Measurements from ENCODE around the gene SOHLH1. TPM values are rescaled to one million over a fixed set of nuclear protein-coding genes. Genes with fewer than 3 reads are reported as not detected.

Gene SOHLH1
- polyA plus RNA-seq, 1 of the 3 experiments (the other 2 are of a cell fraction), result not detected

- WGBS (ENCODE audit: low lambda C conversion rate), result 44% methylated on average over 3 of the region's 11 CpGs
Observed at GRCh38 chr9:135693771-135694170, 5.5 kb downstream of the SOHLH1 start.

GRCh38 chr9:135693265-135693664, 6.0 kb downstream of the SOHLH1 start:
- no peaks in the 10 kb centered on the region for H3K27me3 ChIP-seq (ENCODE audit: insufficient read depth)
- no peaks in the 10 kb centered on the region for H3K79me2 ChIP-seq (ENCODE audit: insufficient read depth)
- H3K9me2 ChIP-seq, result no peaks in the 10 kb centered on the region
- H3K36me3 ChIP-seq (replicated peaks in 1 of 2; ENCODE audit: control insufficient read depth in 1 of 2, insufficient read depth in 2 of 2, low read length in 1 of 2), result no peaks in the 10 kb centered on the region
- H3F3A ChIP-seq (replicated peaks; ENCODE audit: insufficient read depth), result no peaks in the 10 kb centered on the region
- DNase-seq, result no peak
- no peaks in the 10 kb centered on the region for H4K20me1 ChIP-seq (ENCODE audit: insufficient read depth)
- TF ChIP-seq RAD21 (IDR thresholded peaks at IDR 0.05; ENCODE audit: low read length), result no peak
- no peak for TF ChIP-seq SMC3 (IDR thresholded peaks at IDR 0.05; ENCODE audit: low read depth, low read length)
- no peak for TF ChIP-seq EZH2phosphoT487 (IDR thresholded peaks at IDR 0.05; ENCODE audit: borderline replicate concordance, low read depth)
- no peak for TF ChIP-seq FOSL2 (IDR thresholded peaks at IDR 0.05; ENCODE audit: borderline replicate concordance, low read depth)
- TF ChIP-seq FOXJ3 (CRISPR knock-in tag; IDR thresholded peaks at IDR 0.05), result no peak
- TF ChIP-seq CHD2 (IDR thresholded peaks at IDR 0.05; ENCODE audit: low read length, partially characterized antibody), result no peak
- TF ChIP-seq MEF2A (IDR thresholded peaks at IDR 0.05; ENCODE audit: borderline replicate concordance, low read depth), result no peak
- no peak for TF ChIP-seq ZBTB33 (IDR thresholded peaks at IDR 0.05; ENCODE audit: borderline replicate concordance, low read depth)
- no peak overlapping the region for H3K4me2 ChIP-seq
- no peak overlapping the region for H3K9ac ChIP-seq
- no peaks in the 10 kb centered on the region for H3K9me3 ChIP-seq
- no peak overlapping the region for H3K4me3 ChIP-seq (ENCODE audit: low read depth in 2 of 2, low read length in 1 of 2)
- no peak overlapping the region for H3K27ac ChIP-seq (ENCODE audit: low read depth in 2 of 2, low read length in 1 of 2)
- POLR2A ChIA-PET, result no interaction called here
- no peaks in the 10 kb centered on the region for H3K4me1 ChIP-seq (ENCODE audit: control insufficient read depth in 1 of 2, insufficient read depth in 2 of 2, low read depth in 1 of 2, low read length in 1 of 2)
- CTCF ChIA-PET, result interaction anchor here (0.9 to 2.2 kb wide), 2 partner anchors 9 to 88 kb away, joined by 3 to 10 read pairs; partner anchors contain the start of gene KCNT1
- no peak overlapping the region for H2AFZ ChIP-seq (ENCODE audit: low read depth)
- WGBS (ENCODE audit: low lambda C conversion rate), result 57% methylated on average over 16 of the region's 16 CpGs

More at GRCh38 chr9:135693771-135694170, 5.5 kb downstream of the SOHLH1 start:
- POLR2A ChIA-PET, result no interaction called here
- H3F3A ChIP-seq (replicated peaks; ENCODE audit: insufficient read depth), result no peaks in the 10 kb centered on the region
- no peaks in the 10 kb centered on the region for H3K9me3 ChIP-seq
- CTCF ChIA-PET, result interaction anchor here (0.9 to 2.2 kb wide), 2 partner anchors 8 to 88 kb away, joined by 3 to 10 read pairs; partner anchors contain the start of gene KCNT1
- H2AFZ ChIP-seq (ENCODE audit: low read depth), result no peak overlapping the region
- H3K9ac ChIP-seq, result no peak overlapping the region
- no peaks in the 10 kb centered on the region for H3K27me3 ChIP-seq (ENCODE audit: insufficient read depth)
- H3K36me3 ChIP-seq (replicated peaks in 1 of 2; ENCODE audit: control insufficient read depth in 1 of 2, insufficient read depth in 2 of 2, low read length in 1 of 2), result no peaks in the 10 kb centered on the region
- no peak overlapping the region for H3K4me2 ChIP-seq
- no peak for TF ChIP-seq EZH2phosphoT487 (IDR thresholded peaks at IDR 0.05; ENCODE audit: borderline replicate concordance, low read depth)
- no peak for TF ChIP-seq CHD2 (IDR thresholded peaks at IDR 0.05; ENCODE audit: low read length, partially characterized antibody)
- no peak for TF ChIP-seq MAX (IDR thresholded peaks at IDR 0.05; ENCODE audit: low read depth)
- TF ChIP-seq NRF1 (IDR thresholded peaks at IDR 0.05; ENCODE audit: low read depth, low read length), result no peak
- TF ChIP-seq NFIC (IDR thresholded peaks at IDR 0.05; ENCODE audit: borderline replicate concordance), result no peak
- no peaks in the 10 kb centered on the region for H3K79me2 ChIP-seq (ENCODE audit: insufficient read depth)
- H3K4me1 ChIP-seq (ENCODE audit: control insufficient read depth in 1 of 2, insufficient read depth in 2 of 2, low read depth in 1 of 2, low read length in 1 of 2), result no peaks in the 10 kb centered on the region
- H4K20me1 ChIP-seq (ENCODE audit: insufficient read depth), result no peaks in the 10 kb centered on the region
- no peak for DNase-seq
- no peaks in the 10 kb centered on the region for H3K9me2 ChIP-seq
- no peak overlapping the region for H3K27ac ChIP-seq (ENCODE audit: low read depth in 2 of 2, low read length in 1 of 2)
- H3K4me3 ChIP-seq (ENCODE audit: low read depth in 2 of 2, low read length in 1 of 2), result no peak overlapping the region

Data from SK-N-SH (cell line).